PC-3 (cell line): ENCODE data around the gene SNRNP70.

ENCODE experiments used
- CTCF ChIP-seq: fragments of 300-600 bp; sonication (generic); conservative IDR thresholded peaks from 2 replicates; pipeline ENCODE4 v1.5.1; 2017; ENCODE audit warnings: antibody characterized with exemption, low read depth, mild to moderate bottlenecking, low read length
- EZH2 ChIP-seq: fragments of 300-600 bp; sonication (generic); IDR thresholded peaks from one replicate; pipeline ENCODE4 v1.6.1; 2017; ENCODE audit warnings: antibody characterized with exemption, mild to moderate bottlenecking, low read length; ENCODE audit not compliant: unreplicated experiment
- EZH2phosphoT487 ChIP-seq: fragments of 300-600 bp; sonication (generic); IDR thresholded peaks from 2 replicates; pipeline ENCODE4 v1.6.1; 2018; ENCODE audit warnings: mild to moderate bottlenecking, antibody characterized with exemption, low read length, borderline replicate concordance

GRCh38 chr19:49065905-49066512, 19.2 kb upstream of the SNRNP70 start:
- TF ChIP-seq CTCF (no peak), EZH2phosphoT487 (no peak), EZH2 (no peak)
